Activated CD4-positive, alpha-beta T cell treated with anti-CD3 and anti-CD28 coated beads for 36 hours (primary cell): ENCODE results near the gene SNRNP48. TPM values are rescaled to one million over a fixed set of nuclear protein-coding genes. Genes with fewer than 3 reads are reported as not detected.
A peak's percentile ranks its signal among the peaks of the same experiment; 100 is the strongest.

Source experiments
- ATAC-seq: fragments of 200-7000 bp; cut with Tn5 transposase; one replicate; pipeline ENCODE4 v1.10.0; 2021; ENCODE audit warnings: mild to moderate bottlenecking, moderate library complexity
- CTCF ChIA-PET: fragments of 350-600 bp; sonication (Branson Sonifier 250); formaldehyde crosslinking; loops from one replicate; lab custom pipeline; 2021; ENCODE audit warnings: antibody characterized with exemption; lab: Charles Lee
- POLR2A ChIA-PET: fragments of 350-600 bp; sonication (Branson Sonifier 250); formaldehyde crosslinking; loops from one replicate; lab custom pipeline; 2021; ENCODE audit warnings: antibody characterized with exemption, inconsistent platforms; lab: Charles Lee
- DNase-seq: peaks from one replicate; pipeline ENCODE4 v3.0.0-alpha.2; 2020
- H3K27ac Mint-ChIP-seq: one replicate; pipeline ENCODE4 v1.8.0; 2021; ENCODE audit warnings: mixed read lengths
- H3K27me3 Mint-ChIP-seq: one replicate; pipeline ENCODE4 v1.8.0; 2021; ENCODE audit warnings: mixed read lengths
- H3K36me3 Mint-ChIP-seq: one replicate; pipeline ENCODE4 v1.8.0; 2021; ENCODE audit warnings: low read depth, mixed read lengths
- H3K4me1 Mint-ChIP-seq: one replicate; pipeline ENCODE4 v1.8.0; 2021; ENCODE audit warnings: mixed read lengths
- H3K4me3 Mint-ChIP-seq: one replicate; pipeline ENCODE4 v1.8.0; 2021; ENCODE audit warnings: mild to moderate bottlenecking, moderate library complexity, mixed read lengths
- H3K9me3 Mint-ChIP-seq: one replicate; pipeline ENCODE4 v1.8.0; 2021; ENCODE audit warnings: low read depth, mixed read lengths
- intact Hi-C, 2 experiments: fragments of 100-400 bp; cut with DNase I in 1 of 2; cut with micrococcal nuclease in 1 of 2; formaldehyde crosslinking; loops; one replicate each; pipeline versions ENCODE4 v1.14.2 to v1.15.1; 2022 to 2024; cut with DNase I, micrococcal nuclease
- total RNA-seq, 2 experiments: library from RNA; stranded (reverse); gene quantifications; one replicate each; pipeline ENCODE4 v1.2.3, GENCODE V29; 2021

Gene SNRNP48
- total RNA-seq, 2 experiments from 2014 or later: 19.4 to 20.9 TPM

- peak; percentile 31 for ATAC-seq
- Mint-ChIP-seq H3K4me3 (no peak overlapping the region), H3K27me3 (no peaks in the 10 kb centered on the region), H3K4me1 (peaks cover 19% of the 10 kb centered on the region), H3K9me3 (no peaks in the 10 kb centered on the region), H3K36me3 (peaks cover 52% of the 10 kb centered on the region), H3K27ac (peak overlapping the region; percentile 61)
- no peak for DNase-seq
- POLR2A ChIA-PET: no interaction called here
- intact Hi-C loops: loop anchor here in 1 of 2 experiments (1.0 kb wide), 1 partner anchor 14 kb away; the partner anchor contains the start of gene SNRNP48
- CTCF ChIA-PET: interaction anchor here (1.2 to 2.3 kb wide), 2 partner anchors 13 to 14 kb away, joined by 3 to 7 read pairs; partner anchors contain the start of gene SNRNP48
These were observed 14.0 kb downstream of the SNRNP48 start for GRCh38 chr6:7604003-7604402.

GRCh38 chr6:7604506-7604905, 14.5 kb downstream of the SNRNP48 start:
- H3K36me3 Mint-ChIP-seq: peaks cover 52% of the 10 kb centered on the region
- peaks cover 19% of the 10 kb centered on the region for H3K4me1 Mint-ChIP-seq
- no peaks in the 10 kb centered on the region for H3K27me3 Mint-ChIP-seq
- intact Hi-C loops: loop anchor here in 1 of 2 experiments (1.0 kb wide), 1 partner anchor 14 kb away; the partner anchor contains the start of gene SNRNP48
- H3K9me3 Mint-ChIP-seq: no peaks in the 10 kb centered on the region
- H3K27ac Mint-ChIP-seq: no peak overlapping the region
- POLR2A ChIA-PET: interaction anchor here (0.8 kb wide), 1 partner anchor 13 kb away, joined by 3 read pairs; no protein-coding TSS in a partner anchor
- DNase-seq: no peak
- no peak overlapping the region for H3K4me3 Mint-ChIP-seq
- CTCF ChIA-PET: interaction anchor here (2.3 kb wide), 1 partner anchor 13 kb away, joined by 7 read pairs; no protein-coding TSS in a partner anchor
- peak; percentile 94 for ATAC-seq

- Mint-ChIP-seq H3K4me1 (peaks cover 17% of the 10 kb centered on the region), H3K27ac (no peak overlapping the region), H3K27me3 (no peaks in the 10 kb centered on the region), H3K36me3 (peaks cover 11% of the 10 kb centered on the region), H3K9me3 (no peaks in the 10 kb centered on the region), H3K4me3 (no peak overlapping the region)
- peak; percentile 69 for ATAC-seq
- ChIA-PET CTCF (interaction anchor here (0.6 to 2.9 kb wide), 14 partner anchors 13 to 362 kb away, joined by 3 to 24 read pairs (median 3); no protein-coding TSS in a partner anchor), POLR2A (interaction anchor here (0.6 to 0.7 kb wide), 4 partner anchors 174 to 608 kb away, joined by 3 to 6 read pairs (median 4); no protein-coding TSS in a partner anchor)
- intact Hi-C loops: loop anchor here (1.0 to 10.0 kb wide), 4 partner anchors 190 to 938 kb away; no protein-coding TSS in a partner anchor
- peak; percentile 44 for DNase-seq
These were observed 25.8 kb downstream of the SNRNP48 start for GRCh38 chr6:7615611-7616383.

- intact Hi-C loops: loop anchor here in 1 of 2 experiments (10.0 kb wide), 1 partner anchor 193 kb away; no protein-coding TSS in a partner anchor
- ATAC-seq (peak; percentile 75), DNase-seq (peak; percentile 42)
- peaks cover 3% of the 10 kb centered on the region for H3K36me3 Mint-ChIP-seq
- H3K27ac Mint-ChIP-seq: no peak overlapping the region
- CTCF ChIA-PET: interaction anchor here (0.6 to 0.9 kb wide), 3 partner anchors 82 to 341 kb away, joined by 3 to 5 read pairs (median 3); no protein-coding TSS in a partner anchor
- POLR2A ChIA-PET: interaction anchor here (0.5 kb wide), 1 partner anchor 21 kb away, joined by 7 read pairs; no protein-coding TSS in a partner anchor
- H3K9me3 Mint-ChIP-seq: no peaks in the 10 kb centered on the region
- H3K27me3 Mint-ChIP-seq: no peaks in the 10 kb centered on the region
- H3K4me1 Mint-ChIP-seq: peaks cover 17% of the 10 kb centered on the region
- H3K4me3 Mint-ChIP-seq: no peak overlapping the region
These were observed 28.1 kb downstream of the SNRNP48 start for GRCh38 chr6:7617801-7618764.

GRCh38 chr6:7621761-7622160, 31.8 kb downstream of the SNRNP48 start:
- DNase-seq: no peak
- ChIA-PET CTCF (interaction anchor here (0.9 kb wide), 1 partner anchor 25 kb away, joined by 3 read pairs; no protein-coding TSS in a partner anchor), POLR2A (no interaction called here)
- intact Hi-C loops: no loop called here
- Mint-ChIP-seq H3K27ac (no peak overlapping the region), H3K4me1 (peaks cover 10% of the 10 kb centered on the region), H3K27me3 (peaks cover under 1% of the 10 kb centered on the region), H3K36me3 (no peaks in the 10 kb centered on the region), H3K4me3 (no peak overlapping the region), H3K9me3 (no peaks in the 10 kb centered on the region)
- ATAC-seq: no peak

GRCh38 chr6:7624796-7625710, 35.1 kb downstream of the SNRNP48 start:
- H3K27ac Mint-ChIP-seq: no peak overlapping the region
- ChIA-PET CTCF (interaction anchor here (0.7 kb wide), 1 partner anchor 500 kb away, joined by 3 read pairs; no protein-coding TSS in a partner anchor), POLR2A (no interaction called here)
- intact Hi-C loops: no loop called here
- DNase-seq: no peak
- no peaks in the 10 kb centered on the region for H3K36me3 Mint-ChIP-seq
- no peak overlapping the region for H3K4me3 Mint-ChIP-seq
- no peaks in the 10 kb centered on the region for H3K4me1 Mint-ChIP-seq
- H3K9me3 Mint-ChIP-seq: no peaks in the 10 kb centered on the region
- no peak for ATAC-seq
- H3K27me3 Mint-ChIP-seq: peaks cover 4% of the 10 kb centered on the region

- DNase-seq (no peak), ATAC-seq (no peak)
- ChIA-PET POLR2A (no interaction called here), CTCF (interaction anchor here (1.0 kb wide), 1 partner anchor 13 kb away, joined by 3 read pairs; no protein-coding TSS in a partner anchor)
- H3K27ac Mint-ChIP-seq: no peak overlapping the region
- intact Hi-C loops: no loop called here
- no peaks in the 10 kb centered on the region for H3K4me1 Mint-ChIP-seq
- H3K36me3 Mint-ChIP-seq: no peaks in the 10 kb centered on the region
- H3K27me3 Mint-ChIP-seq: peaks cover 6% of the 10 kb centered on the region
- H3K9me3 Mint-ChIP-seq: no peaks in the 10 kb centered on the region
- H3K4me3 Mint-ChIP-seq: no peak overlapping the region
These were observed 38.5 kb downstream of the SNRNP48 start for GRCh38 chr6:7628479-7628878.

GRCh38 chr6:7628909-7629308, 38.9 kb downstream of the SNRNP48 start:
- ChIA-PET CTCF (interaction anchor here (1.0 kb wide), 1 partner anchor 14 kb away, joined by 3 read pairs; no protein-coding TSS in a partner anchor), POLR2A (no interaction called here)
- peaks cover 6% of the 10 kb centered on the region for H3K27me3 Mint-ChIP-seq
- no peak overlapping the region for H3K4me3 Mint-ChIP-seq
- H3K9me3 Mint-ChIP-seq: no peaks in the 10 kb centered on the region
- no peaks in the 10 kb centered on the region for H3K36me3 Mint-ChIP-seq
- no peak for DNase-seq
- H3K4me1 Mint-ChIP-seq: no peaks in the 10 kb centered on the region
- no peak for ATAC-seq
- intact Hi-C loops: no loop called here
- H3K27ac Mint-ChIP-seq: no peak overlapping the region

GRCh38 chr6:7629321-7629720, 39.3 kb downstream of the SNRNP48 start:
- no peak for DNase-seq
- Mint-ChIP-seq H3K36me3 (no peaks in the 10 kb centered on the region), H3K4me1 (no peaks in the 10 kb centered on the region), H3K27ac (no peak overlapping the region), H3K4me3 (no peak overlapping the region), H3K9me3 (no peaks in the 10 kb centered on the region), H3K27me3 (peaks cover 6% of the 10 kb centered on the region)
- ATAC-seq: no peak
- intact Hi-C loops: no loop called here
- ChIA-PET CTCF (interaction anchor here (0.6 to 1.0 kb wide), 2 partner anchors 14 to 353 kb away, joined by 3 read pairs; no protein-coding TSS in a partner anchor), POLR2A (no interaction called here)

- no peaks in the 10 kb centered on the region for H3K4me1 Mint-ChIP-seq
- H3K4me3 Mint-ChIP-seq: no peak overlapping the region
- ChIA-PET CTCF (interaction anchor here (0.6 kb wide), 1 partner anchor 850 kb away, joined by 3 read pairs; no protein-coding TSS in a partner anchor), POLR2A (interaction anchor here (0.6 kb wide), 1 partner anchor 117 kb away, joined by 5 read pairs; no protein-coding TSS in a partner anchor)
- H3K36me3 Mint-ChIP-seq: no peaks in the 10 kb centered on the region
- no peaks in the 10 kb centered on the region for H3K9me3 Mint-ChIP-seq
- H3K27me3 Mint-ChIP-seq: peaks cover 6% of the 10 kb centered on the region
- intact Hi-C loops: no loop called here
- H3K27ac Mint-ChIP-seq: no peak overlapping the region
- DNase-seq: no peak
- no peak for ATAC-seq
These were observed 40.8 kb downstream of the SNRNP48 start for GRCh38 chr6:7630792-7631191.
